ENCODE measurements around the gene MAP1LC3A.

Gene MAP1LC3A

GRCh38 chr20:34549291-34549928 is 9.1 kb upstream of the MAP1LC3A start:
- no CpG with 5 or more reads among the region's 20 CpGs for WGBS (ENCODE audit: insufficient coverage, insufficient read length)
- Histone ChIP-seq H3K9me3 (ENCODE audit: control insufficient read depth, insufficient read depth, low read length) (no peaks in the 10 kb centered on the region), H3K4me1 (ENCODE audit: control insufficient read depth, insufficient read depth, low read length) (peaks cover 1% of the 10 kb centered on the region; the same call in 1 of the 2 replicates), H3K27me3 (ENCODE audit: control insufficient read depth, insufficient read depth, low read length) (no peaks in the 10 kb centered on the region), H3K4me3 (ENCODE audit: low read length) (no peak overlapping the region), H3K36me3 (ENCODE audit: control insufficient read depth, insufficient read depth, low read length) (no peaks in the 10 kb centered on the region), H3K27ac (ENCODE audit: low read length) (no peak overlapping the region)
- DNase-seq (ENCODE audit: low read depth, low spot score), result no peak

GRCh38 chr20:34549929-34550305 is 8.6 kb upstream of the MAP1LC3A start:
- H3K27ac ChIP-seq (ENCODE audit: low read length), result no peak overlapping the region
- peaks cover 1% of the 10 kb centered on the region; the same call in 1 of the 2 replicates for H3K4me1 ChIP-seq (ENCODE audit: control insufficient read depth, insufficient read depth, low read length)
- no peak for DNase-seq (ENCODE audit: low read depth, low spot score)
- no peak overlapping the region for H3K4me3 ChIP-seq (ENCODE audit: low read length)
- H3K36me3 ChIP-seq (ENCODE audit: control insufficient read depth, insufficient read depth, low read length), result no peaks in the 10 kb centered on the region
- H3K27me3 ChIP-seq (ENCODE audit: control insufficient read depth, insufficient read depth, low read length), result no peaks in the 10 kb centered on the region
- H3K9me3 ChIP-seq (ENCODE audit: control insufficient read depth, insufficient read depth, low read length), result no peaks in the 10 kb centered on the region
- no CpG with 5 or more reads among the region's 13 CpGs for WGBS (ENCODE audit: insufficient coverage, insufficient read length)

GRCh38 chr20:34552569-34552968 is 5.9 kb upstream of the MAP1LC3A start:
- no peaks in the 10 kb centered on the region for H3K27me3 ChIP-seq (ENCODE audit: control insufficient read depth, insufficient read depth, low read length)
- whole genome bisulfite sequencing (ENCODE audit: insufficient coverage, insufficient read length), result no CpG with 5 or more reads among the region's 6 CpGs
- H3K36me3 ChIP-seq (ENCODE audit: control insufficient read depth, insufficient read depth, low read length), result no peaks in the 10 kb centered on the region
- no peaks in the 10 kb centered on the region for H3K9me3 ChIP-seq (ENCODE audit: control insufficient read depth, insufficient read depth, low read length)
- no peak for DNase-seq (ENCODE audit: low read depth, low spot score)
- no peak overlapping the region for H3K4me3 ChIP-seq (ENCODE audit: low read length)
- H3K27ac ChIP-seq (ENCODE audit: low read length), result no peak overlapping the region
- peaks cover 1% of the 10 kb centered on the region; the same call in 1 of the 2 replicates for H3K4me1 ChIP-seq (ENCODE audit: control insufficient read depth, insufficient read depth, low read length)

- H3K9me3 ChIP-seq (ENCODE audit: control insufficient read depth, insufficient read depth, low read length), result no peaks in the 10 kb centered on the region
- no peak for DNase-seq (ENCODE audit: low read depth, low spot score)
These were observed 5.1 kb upstream of the MAP1LC3A start for GRCh38 chr20:34553366-34553867.

DNA sequence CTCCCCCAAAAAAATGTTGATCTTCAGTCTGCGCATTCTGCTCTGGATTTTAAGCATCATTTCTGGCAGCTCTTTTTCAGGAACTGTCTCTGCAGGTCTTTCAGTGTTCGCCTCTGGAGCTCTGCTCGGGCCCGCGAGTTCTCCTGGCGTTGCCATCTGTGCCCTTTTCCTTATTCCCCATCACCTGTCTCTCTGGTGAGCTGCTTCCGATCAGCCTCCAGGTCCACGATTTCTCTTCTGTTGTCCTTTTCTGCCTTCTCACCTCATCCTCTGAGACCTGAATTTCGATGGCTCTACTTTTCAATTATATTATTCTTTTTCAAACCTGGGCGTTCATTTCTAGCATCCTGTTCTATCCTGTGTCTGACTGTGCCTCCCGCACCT is 590 bp upstream of the MAP1LC3A start:
- no peak overlapping the region for H3K27ac ChIP-seq (ENCODE audit: low read length)
- DNase-seq (ENCODE audit: low read depth, low spot score), result no peak
- 0 out of 2 replicates have a peak, but pooled peaks cover 2% of the 10 kb centered on the region for H3K36me3 ChIP-seq (ENCODE audit: control insufficient read depth, insufficient read depth, low read length)
- no peaks in the 10 kb centered on the region for H3K9me3 ChIP-seq (ENCODE audit: control insufficient read depth, insufficient read depth, low read length)
- WGBS (ENCODE audit: insufficient coverage, insufficient read length), result no CpG with 5 or more reads among the region's 11 CpGs
- H3K4me3 ChIP-seq (ENCODE audit: low read length), result peak overlapping the region; percentile 83; the same call in 1 of the 2 replicates
- H3K4me1 ChIP-seq (ENCODE audit: control insufficient read depth, insufficient read depth, low read length), result peaks cover 4% of the 10 kb centered on the region
- H3K27me3 ChIP-seq (ENCODE audit: control insufficient read depth, insufficient read depth, low read length), result no peaks in the 10 kb centered on the region

More at GRCh38 chr20:34553366-34553867, 5.1 kb upstream of the MAP1LC3A start:
- WGBS (ENCODE audit: insufficient coverage, insufficient read length), result no CpG with 5 or more reads among the region's 4 CpGs
- H3K4me1 ChIP-seq (ENCODE audit: control insufficient read depth, insufficient read depth, low read length), result peaks cover 3% of the 10 kb centered on the region; the same call in 1 of the 2 replicates
- no peak overlapping the region for H3K27ac ChIP-seq (ENCODE audit: low read length)
- no peak overlapping the region for H3K4me3 ChIP-seq (ENCODE audit: low read length)
- H3K36me3 ChIP-seq (ENCODE audit: control insufficient read depth, insufficient read depth, low read length), result no peaks in the 10 kb centered on the region
- no peaks in the 10 kb centered on the region for H3K27me3 ChIP-seq (ENCODE audit: control insufficient read depth, insufficient read depth, low read length)

DNA sequence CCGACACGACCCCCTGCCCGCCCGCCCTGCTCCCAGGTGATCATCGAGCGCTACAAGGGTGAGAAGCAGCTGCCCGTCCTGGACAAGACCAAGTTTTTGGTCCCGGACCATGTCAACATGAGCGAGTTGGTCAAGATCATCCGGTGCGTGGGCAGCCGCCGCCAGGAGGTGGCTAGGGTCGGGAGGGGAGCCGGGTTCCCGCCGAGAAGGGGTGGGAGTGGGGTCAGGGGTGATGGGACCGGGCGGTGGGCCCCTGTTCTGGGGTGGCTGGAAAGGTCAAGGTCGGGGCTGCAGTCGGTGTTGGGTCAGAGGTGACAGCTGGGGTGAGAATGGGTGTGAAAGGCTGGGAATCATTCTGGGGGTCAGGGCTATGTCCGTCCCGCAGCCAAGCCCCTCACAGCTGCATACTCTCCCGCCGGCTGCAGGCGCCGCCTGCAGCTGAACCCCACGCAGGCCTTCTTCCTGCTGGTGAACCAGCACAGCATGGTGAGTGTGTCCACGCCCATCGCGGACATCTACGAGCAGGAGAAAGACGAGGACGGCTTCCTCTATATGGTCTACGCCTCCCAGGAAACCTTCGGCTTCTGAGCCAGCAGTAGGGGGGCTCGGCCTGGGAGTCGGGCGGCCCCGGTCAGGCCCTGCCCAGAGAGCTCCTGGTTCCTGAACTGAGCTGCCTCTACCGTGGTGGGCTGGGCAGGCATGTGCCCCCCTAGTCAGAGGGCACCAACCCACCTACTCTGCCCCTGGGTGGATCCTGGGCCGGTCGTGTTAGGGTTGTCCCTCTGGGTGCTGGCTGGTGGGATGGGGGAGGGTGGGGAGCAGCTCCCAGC is 1.0 kb downstream of the MAP1LC3A start:
- no peak for DNase-seq (ENCODE audit: low read depth, low spot score)
- no CpG with 5 or more reads among the region's 43 CpGs for WGBS (ENCODE audit: insufficient coverage, insufficient read length)
- Histone ChIP-seq H3K36me3 (ENCODE audit: control insufficient read depth, insufficient read depth, low read length) (0 out of 2 replicates have a peak, but pooled peaks cover 2% of the 10 kb centered on the region), H3K27me3 (ENCODE audit: control insufficient read depth, insufficient read depth, low read length) (no peaks in the 10 kb centered on the region), H3K4me3 (ENCODE audit: low read length) (peak overlapping the region; percentile 83; the same call in 1 of the 2 replicates), H3K4me1 (ENCODE audit: control insufficient read depth, insufficient read depth, low read length) (peaks cover 4% of the 10 kb centered on the region), H3K27ac (ENCODE audit: low read length) (no peak overlapping the region), H3K9me3 (ENCODE audit: control insufficient read depth, insufficient read depth, low read length) (no peaks in the 10 kb centered on the region)

DNA sequence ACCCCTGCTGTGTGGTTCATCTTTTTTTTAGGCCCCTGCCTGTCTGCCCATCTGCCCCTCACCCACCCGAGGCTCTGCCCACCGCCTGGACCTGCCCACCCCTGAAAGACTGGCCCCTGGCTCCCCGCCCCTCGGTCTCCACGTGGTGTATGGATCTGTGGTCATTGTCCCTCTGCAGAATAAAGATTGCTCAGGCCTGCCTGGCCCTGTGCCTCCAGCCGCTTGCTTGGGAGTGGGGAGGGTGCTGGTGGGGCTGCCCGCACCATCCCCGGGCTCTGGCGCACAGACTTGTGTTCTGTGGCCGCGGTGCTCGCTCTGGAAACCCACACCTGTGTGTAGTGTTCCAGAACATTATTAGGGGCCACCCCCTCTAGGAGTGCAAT is 1.6 kb downstream of the MAP1LC3A start:
- DNase-seq (ENCODE audit: low read depth, low spot score), result no peak
- Histone ChIP-seq H3K27me3 (ENCODE audit: control insufficient read depth, insufficient read depth, low read length) (no peaks in the 10 kb centered on the region), H3K27ac (ENCODE audit: low read length) (no peak overlapping the region), H3K9me3 (ENCODE audit: control insufficient read depth, insufficient read depth, low read length) (no peaks in the 10 kb centered on the region), H3K4me3 (ENCODE audit: low read length) (no peak overlapping the region), H3K36me3 (ENCODE audit: control insufficient read depth, insufficient read depth, low read length) (0 out of 2 replicates have a peak, but pooled peaks cover 2% of the 10 kb centered on the region), H3K4me1 (ENCODE audit: control insufficient read depth, insufficient read depth, low read length) (peaks cover 4% of the 10 kb centered on the region)
- no CpG with 5 or more reads among the region's 12 CpGs for WGBS (ENCODE audit: insufficient coverage, insufficient read length)

DNA sequence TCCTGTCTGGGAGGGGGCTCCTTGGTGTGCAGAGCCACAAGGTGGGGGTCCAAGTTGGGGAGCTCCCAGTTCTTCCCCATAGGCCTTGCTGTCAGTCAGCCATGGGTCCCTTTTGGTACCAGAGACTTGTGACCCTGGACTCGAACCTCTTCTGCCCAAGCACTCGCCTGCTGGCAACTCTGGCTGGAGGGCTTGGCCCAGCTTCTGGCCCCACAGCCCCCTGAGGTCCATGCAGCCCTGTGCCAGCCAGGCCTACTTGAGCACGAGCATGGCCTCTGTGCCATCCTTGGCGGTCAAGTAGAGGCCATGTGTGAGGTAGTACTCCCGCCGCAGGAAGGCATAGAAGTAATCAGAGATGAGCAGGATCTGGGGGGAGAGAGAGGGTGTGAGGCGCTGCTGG is 2.1 kb downstream of the MAP1LC3A start:
- Histone ChIP-seq H3K9me3 (ENCODE audit: control insufficient read depth, insufficient read depth, low read length) (no peaks in the 10 kb centered on the region), H3K27ac (ENCODE audit: low read length) (no peak overlapping the region), H3K36me3 (ENCODE audit: control insufficient read depth, insufficient read depth, low read length) (0 out of 2 replicates have a peak, but pooled peaks cover 2% of the 10 kb centered on the region), H3K4me1 (ENCODE audit: control insufficient read depth, insufficient read depth, low read length) (peaks cover 4% of the 10 kb centered on the region), H3K27me3 (ENCODE audit: control insufficient read depth, insufficient read depth, low read length) (no peaks in the 10 kb centered on the region), H3K4me3 (ENCODE audit: low read length) (no peak overlapping the region)
- WGBS (ENCODE audit: insufficient coverage, insufficient read length), result no CpG with 5 or more reads among the region's 7 CpGs
- DNase-seq (ENCODE audit: low read depth, low spot score), result no peak

DNA sequence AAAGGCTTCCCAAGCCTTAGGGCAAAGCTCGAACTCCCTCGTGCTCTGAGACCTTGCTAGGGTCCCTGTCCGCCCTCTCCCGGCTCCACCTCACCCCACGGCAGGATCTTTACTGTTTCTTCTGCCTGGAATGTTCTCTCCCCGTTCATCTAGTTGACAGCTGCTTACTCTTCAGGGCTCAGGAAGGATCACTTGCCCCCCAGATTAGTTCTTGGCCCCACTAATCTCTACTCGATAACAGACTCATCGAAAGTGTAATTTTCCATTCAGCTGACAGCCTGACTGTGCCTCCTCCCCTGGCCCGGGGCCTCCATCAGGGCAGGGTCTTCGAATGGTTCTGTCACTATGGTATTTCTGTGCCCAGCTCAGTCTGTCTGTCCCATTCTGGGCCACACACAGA is 3.1 kb downstream of the MAP1LC3A start:
- H3K36me3 ChIP-seq (ENCODE audit: control insufficient read depth, insufficient read depth, low read length), result 0 out of 2 replicates have a peak, but pooled peaks cover 2% of the 10 kb centered on the region
- no CpG with 5 or more reads among the region's 10 CpGs for WGBS (ENCODE audit: insufficient coverage, insufficient read length)

DNA sequence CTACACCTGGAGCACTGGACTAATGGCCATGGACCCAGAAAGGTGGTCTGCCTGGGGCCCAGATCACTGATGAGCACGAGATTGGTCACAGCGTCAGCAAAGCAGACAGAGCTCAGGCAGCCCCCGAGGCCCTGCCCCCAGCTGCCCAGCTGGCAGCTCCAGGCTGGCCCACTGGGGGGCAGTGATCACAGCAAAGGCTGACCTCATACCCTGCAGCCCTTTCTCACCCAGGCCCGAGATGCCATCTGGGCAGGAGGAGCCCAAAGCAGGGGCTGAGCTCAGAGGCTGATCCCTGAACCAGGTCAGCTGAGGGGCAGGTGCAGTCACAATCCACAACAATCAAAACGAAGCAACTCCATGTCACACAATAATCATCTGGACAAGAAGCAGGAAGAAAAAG is 4.1 kb downstream of the MAP1LC3A start:
- DNase-seq (ENCODE audit: low read depth, low spot score), result no peak
- no peak overlapping the region for H3K27ac ChIP-seq (ENCODE audit: low read length)
- H3K27me3 ChIP-seq (ENCODE audit: control insufficient read depth, insufficient read depth, low read length), result no peaks in the 10 kb centered on the region

More for the DNA sequence above, 3.1 kb downstream of the MAP1LC3A start:
- no peak for DNase-seq (ENCODE audit: low read depth, low spot score)
- peaks cover 4% of the 10 kb centered on the region for H3K4me1 ChIP-seq (ENCODE audit: control insufficient read depth, insufficient read depth, low read length)
- no peak overlapping the region for H3K27ac ChIP-seq (ENCODE audit: low read length)
- H3K9me3 ChIP-seq (ENCODE audit: control insufficient read depth, insufficient read depth, low read length), result no peaks in the 10 kb centered on the region
- H3K4me3 ChIP-seq (ENCODE audit: low read length), result no peak overlapping the region
- H3K27me3 ChIP-seq (ENCODE audit: control insufficient read depth, insufficient read depth, low read length), result no peaks in the 10 kb centered on the region

More for the DNA sequence above, 4.1 kb downstream of the MAP1LC3A start:
- Histone ChIP-seq H3K4me3 (ENCODE audit: low read length) (no peak overlapping the region), H3K9me3 (ENCODE audit: control insufficient read depth, insufficient read depth, low read length) (no peaks in the 10 kb centered on the region), H3K4me1 (ENCODE audit: control insufficient read depth, insufficient read depth, low read length) (peaks cover 4% of the 10 kb centered on the region), H3K36me3 (ENCODE audit: control insufficient read depth, insufficient read depth, low read length) (0 out of 2 replicates have a peak, but pooled peaks cover 2% of the 10 kb centered on the region)
- no CpG with 5 or more reads among the region's 5 CpGs for whole genome bisulfite sequencing (ENCODE audit: insufficient coverage, insufficient read length)
